B cell (primary cell): ENCODE results near the gene ENPP7. TPM values are rescaled to one million over a fixed set of nuclear protein-coding genes. Genes with fewer than 3 reads are reported as not detected.

Source experiments
- ATAC-seq: fragments of 200-7000 bp; cut with Tn5 transposase; one replicate; pipeline ENCODE4 v1.10.0; 2021; ENCODE audit warnings: low read depth, mild to moderate bottlenecking, moderate number of reproducible peaks, moderate library complexity
- CTCF ChIA-PET: fragments of 350-600 bp; sonication (Branson Sonifier 250); formaldehyde crosslinking; loops from one replicate; lab custom pipeline; 2021; ENCODE audit warnings: antibody characterized with exemption, inconsistent platforms; lab: Charles Lee
- POLR2A ChIA-PET: fragments of 350-600 bp; sonication (Branson Sonifier 250); formaldehyde crosslinking; loops from one replicate; lab custom pipeline; 2021; ENCODE audit warnings: antibody characterized with exemption; lab: Charles Lee
- DNase-seq: peaks from one replicate; pipeline ENCODE4 v3.0.0; 2013
- H2AFZ ChIP-seq: 2 replicates; pipeline ENCODE4 v1.6.1; 2012; ENCODE audit warnings: mild to moderate bottlenecking, low read depth, low read length; ENCODE audit not compliant: insufficient read depth, poor library complexity, severe bottlenecking
- H3K27ac ChIP-seq, 2 donors: 1 replicate in 1 of 2; 2 replicates in 1 of 2; pipeline ENCODE4 v1.5.1; 2012 to 2013; ENCODE audit warnings: low read length in 2 of 2, mild to moderate bottlenecking in 2 of 2, moderate library complexity in 1 of 2
- H3K27me3 ChIP-seq, 4 experiments: fragments of 200-600 bp in 1 of 4; sonication (generic) in 1 of 4; replicated peaks in 1 of 4; 1 replicate in 2 of 4; 2 replicates in 2 of 4; pipeline versions ENCODE4 v1.6.1 to v1.7.0; 2013 to 2016; ENCODE audit warnings: low read length in 3 of 4, mild to moderate bottlenecking in 2 of 4, mixed read lengths in 1 of 4, moderate library complexity in 1 of 4; ENCODE audit not compliant: insufficient read depth in 4 of 4, control insufficient read depth in 3 of 4; ENCODE audit errors: control extremely low read depth in 1 of 4
- H3K36me3 ChIP-seq, 2 experiments: replicated peaks in 1 of 2; 1 replicate in 1 of 2; 2 replicates in 1 of 2; pipeline versions ENCODE4 v1.6.1 to v1.7.1; 2013; ENCODE audit warnings: low read length in 1 of 2; ENCODE audit not compliant: insufficient read depth in 2 of 2, control insufficient read depth in 1 of 2; ENCODE audit errors: control extremely low read depth in 1 of 2, extremely low read depth in 1 of 2
- H3K4me1 ChIP-seq, 2 donors: fragments of 200-600 bp in 1 of 2; sonication (generic) in 1 of 2; 1 replicate in 1 of 2; 2 replicates in 1 of 2; pipeline versions ENCODE4 v1.5.1 to v1.6.1; 2013 to 2017; ENCODE audit warnings: low read length in 2 of 2; ENCODE audit not compliant: control insufficient read depth in 2 of 2, insufficient read depth in 2 of 2
- H3K4me2 ChIP-seq: replicated peaks from 2 replicates; pipeline ENCODE3; 2012; ENCODE audit warnings: mild to moderate bottlenecking, low read depth, low read length; ENCODE audit not compliant: poor library complexity, severe bottlenecking
- H3K4me3 ChIP-seq, 5 experiments: fragments of 200-600 bp in 1 of 5; sonication (generic) in 1 of 5; 1 replicate in 3 of 5; 2 replicates in 2 of 5; pipeline versions ENCODE4 v1.5.1 to v1.7.0; 2011 to 2016; ENCODE audit warnings: low read length in 4 of 5, mild to moderate bottlenecking in 4 of 5, low read depth in 2 of 5, control low read depth in 1 of 5, moderate library complexity in 1 of 5; ENCODE audit not compliant: insufficient read depth in 1 of 5; ENCODE audit errors: control extremely low read depth in 1 of 5, extremely low read depth in 1 of 5
- H3K79me2 ChIP-seq: fragments of 200-600 bp; sonication (generic); one replicate; pipeline ENCODE4 v1.6.0; 2016; ENCODE audit warnings: low read length; ENCODE audit not compliant: control insufficient read depth, insufficient read depth
- H3K9ac ChIP-seq: fragments of 200-600 bp; sonication (generic); 2 replicates; pipeline ENCODE4 v1.6.1; 2017; ENCODE audit warnings: mild to moderate bottlenecking, low read length, moderate library complexity
- H3K9me3 ChIP-seq, 3 donors: one replicate each; pipeline versions ENCODE4 v1.6.1 to v1.7.1; 2013; ENCODE audit warnings: low read length in 2 of 3; ENCODE audit not compliant: control insufficient read depth in 2 of 3, insufficient read depth in 1 of 3; ENCODE audit errors: control extremely low read depth in 1 of 3
- H4K20me1 ChIP-seq: 2 replicates; pipeline ENCODE4 v1.6.0; 2012; ENCODE audit warnings: mild to moderate bottlenecking, low read length; ENCODE audit not compliant: insufficient read depth, control insufficient read depth, poor library complexity, severe bottlenecking
- H3K27ac Mint-ChIP-seq: one replicate; pipeline ENCODE4 v1.8.0; 2021; ENCODE audit warnings: mixed read lengths
- H3K27me3 Mint-ChIP-seq: one replicate; pipeline ENCODE4 v1.8.0; 2021; ENCODE audit warnings: mixed read lengths
- H3K4me1 Mint-ChIP-seq: one replicate; pipeline ENCODE4 v1.8.0; 2021; ENCODE audit warnings: mixed read lengths
- H3K4me3 Mint-ChIP-seq: one replicate; pipeline ENCODE4 v1.8.0; 2021; ENCODE audit warnings: mixed read lengths
- H3K9me3 Mint-ChIP-seq: one replicate; pipeline ENCODE4 v1.8.0; 2022; ENCODE audit warnings: mixed read lengths; ENCODE audit not compliant: insufficient read depth
- CTCF ChIP-seq: fragments of 200-600 bp; IDR thresholded peaks from one replicate; pipeline ENCODE4 v1.8.0; 2022; ENCODE audit warnings: antibody characterized with exemption, mild to moderate bottlenecking
- EZH2 ChIP-seq: IDR thresholded peaks from 2 replicates; pipeline ENCODE4 v1.6.1; 2012; ENCODE audit warnings: borderline replicate concordance, low read depth, mild to moderate bottlenecking, moderate library complexity, low read length; ENCODE audit not compliant: insufficient read depth, poor library complexity, severe bottlenecking
- WGBS: methylation state at CpG from one replicate; pipeline ENCODE4 v1.1.5; 2013; ENCODE audit warnings: missing lambda C conversion rate; ENCODE audit not compliant: insufficient coverage; 5-methylcytosine and 5-hydroxymethylcytosine counted together
- intact Hi-C: fragments of 100-400 bp; cut with micrococcal nuclease; formaldehyde crosslinking; loops from one replicate; pipeline ENCODE4 v1.10.0; 2022
- polyA plus RNA-seq: library from polyadenylated mRNA; depleted of rRNA; stranded (reverse); fragments of >200 nt; gene quantifications from 2 replicates; pipeline ENCODE4 v1.2.3, GENCODE V29; 2012
- total RNA-seq, 2 donors: library from RNA; stranded (reverse); fragments of 120-200 nt in 1 of 2; gene quantifications; 1 replicate in 1 of 2; 2 replicates in 1 of 2; pipeline versions ENCODE4 v1.2.3 to v1.2.4, GENCODE V29; 2013 to 2022

Gene ENPP7
- total and polyA plus RNA-seq, 2 donors (not counting 1 experiment from before 2014, with no cell fraction given) = 0.40 to 6.7 TPM

- Histone ChIP-seq H3K9ac (peak overlapping the region; percentile 65), H3K27me3 (no peaks in the 10 kb centered on the region), H3K4me1 (peaks cover 17 to 27% of the 10 kb centered on the region in 2 donors), H4K20me1 (no peaks in the 10 kb centered on the region), H3K4me2 (peak overlapping the region; percentile 64), H3K27ac (peak overlapping the region in 1 of 2 donors; percentile 73), H3K36me3 (no peaks in the 10 kb centered on the region), H3K79me2 (no peaks in the 10 kb centered on the region), H3K9me3 (peaks cover 0 to 3% (median 0%) of the 10 kb centered on the region in 3 donors), H3K4me3 (peak overlapping the region in 3 of 5 experiments; percentile 54 to 69 (median 56)), H2AFZ (peak overlapping the region; percentile 73)
- ChIA-PET POLR2A (interaction anchor here (0.6 to 1.4 kb wide), 2 partner anchors 11 to 30 kb away, joined by 3 to 5 read pairs; no protein-coding TSS in a partner anchor), CTCF (interaction anchor here (1.0 to 3.8 kb wide), 3 partner anchors 10 to 23 kb away, joined by 3 to 21 read pairs (median 19); no protein-coding TSS in a partner anchor)
- Mint-ChIP-seq H3K4me3 (peak overlapping the region; percentile 97), H3K27me3 (peaks cover 3% of the 10 kb centered on the region), H3K4me1 (peaks cover 52% of the 10 kb centered on the region), H3K9me3 (no peaks in the 10 kb centered on the region), H3K27ac (peak overlapping the region; percentile 94)
- TF ChIP-seq EZH2 (no peak), CTCF (no peak)
- ATAC-seq (peak; percentile 34), DNase-seq (no peak)
- WGBS = 62% methylated on average over 7 of the region's 10 CpGs
- intact Hi-C loops = loop anchor here (5.0 kb wide), 1 partner anchor 105 kb away; the partner anchor contains the start of gene CBX4
Observed at GRCh38 chr17:79732254-79732653, 1.5 kb downstream of the ENPP7 start.
